ENCODE measurements around the gene HDAC8.

DNA sequence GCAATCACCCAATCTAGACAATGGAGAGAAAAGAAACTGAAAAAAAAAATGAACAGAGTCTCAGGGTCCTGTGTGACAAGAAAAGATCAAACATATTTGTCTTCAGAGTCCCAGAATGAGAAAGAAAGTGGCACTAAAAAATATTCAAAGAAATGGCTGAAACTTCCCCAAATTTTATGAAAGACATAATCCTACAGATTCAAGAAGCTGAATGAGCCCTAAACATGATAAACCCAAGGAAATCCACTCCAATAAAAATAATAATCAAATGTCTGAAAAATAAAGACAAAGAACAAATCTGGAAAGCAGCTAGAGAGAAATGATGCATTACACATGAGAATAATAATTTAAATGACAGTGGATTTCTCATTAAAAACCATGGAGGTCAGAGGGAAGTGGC, 136.6 kb downstream of the HDAC8 start:
- TF ChIP-seq, protein P1, sequence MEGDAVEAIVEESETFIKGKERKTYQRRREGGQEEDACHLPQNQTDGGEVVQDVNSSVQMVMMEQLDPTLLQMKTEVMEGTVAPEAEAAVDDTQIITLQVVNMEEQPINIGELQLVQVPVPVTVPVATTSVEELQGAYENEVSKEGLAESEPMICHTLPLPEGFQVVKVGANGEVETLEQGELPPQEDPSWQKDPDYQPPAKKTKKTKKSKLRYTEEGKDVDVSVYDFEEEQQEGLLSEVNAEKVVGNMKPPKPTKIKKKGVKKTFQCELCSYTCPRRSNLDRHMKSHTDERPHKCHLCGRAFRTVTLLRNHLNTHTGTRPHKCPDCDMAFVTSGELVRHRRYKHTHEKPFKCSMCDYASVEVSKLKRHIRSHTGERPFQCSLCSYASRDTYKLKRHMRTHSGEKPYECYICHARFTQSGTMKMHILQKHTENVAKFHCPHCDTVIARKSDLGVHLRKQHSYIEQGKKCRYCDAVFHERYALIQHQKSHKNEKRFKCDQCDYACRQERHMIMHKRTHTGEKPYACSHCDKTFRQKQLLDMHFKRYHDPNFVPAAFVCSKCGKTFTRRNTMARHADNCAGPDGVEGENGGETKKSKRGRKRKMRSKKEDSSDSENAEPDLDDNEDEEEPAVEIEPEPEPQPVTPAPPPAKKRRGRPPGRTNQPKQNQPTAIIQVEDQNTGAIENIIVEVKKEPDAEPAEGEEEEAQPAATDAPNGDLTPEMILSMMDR (conservative IDR thresholded peaks at IDR 0.05 in 1 of 2, IDR thresholded peaks at IDR 0.05 in 1 of 2; ENCODE audit: extremely low read depth in 1 of 2, insufficient read depth in 1 of 2, low read depth in 1 of 2, low read length in 2 of 2), result no peak
- TF ChIP-seq EZH2 (IDR thresholded peaks at IDR 0.05; ENCODE audit: borderline replicate concordance, low read length), result no peak

Data from mammary epithelial cell (primary cell).